CD14-positive monocyte (primary cell): ENCODE measurements around the gene HCAR1. TPM values are rescaled to one million over a fixed set of nuclear protein-coding genes. Genes with fewer than 3 reads are reported as not detected.
A peak's percentile ranks its signal among the peaks of the same experiment; 100 is the strongest.
"Not testable (repeated sequence)": the region's sequence is repeated elsewhere in the genome, so short reads cannot be mapped to it uniquely, and the experiment has no call there.

Experiments used
- DNase-seq, 3 donors: peaks; one replicate each; pipeline ENCODE4 v3.0.0-alpha.2; 2011 to 2022
- H2AFZ ChIP-seq: 2 replicates; pipeline ENCODE4 v1.6.0; 2012; ENCODE audit warnings: mild to moderate bottlenecking, low read depth, low read length, inconsistent platforms; ENCODE audit not compliant: insufficient read depth, poor library complexity, severe bottlenecking
- H3K27ac ChIP-seq, 2 donors: 1 replicate in 1 of 2; 2 replicates in 1 of 2; pipeline ENCODE4 v1.5.1; 2012 to 2013; ENCODE audit warnings: low read length in 2 of 2, control low read depth in 1 of 2, inconsistent platforms in 1 of 2, low read depth in 1 of 2, mild to moderate bottlenecking in 1 of 2
- H3K27me3 ChIP-seq, 2 donors: one replicate each; pipeline versions ENCODE4 v1.6.0 to v1.6.1; 2011 to 2013; ENCODE audit warnings: low read length in 2 of 2; ENCODE audit not compliant: control insufficient read depth in 2 of 2, insufficient read depth in 2 of 2
- H3K36me3 ChIP-seq, 2 donors: replicated peaks in 1 of 2; 1 replicate in 1 of 2; 2 replicates in 1 of 2; pipeline versions ENCODE4 v1.5.1 to v1.6.1; 2012 to 2013; ENCODE audit warnings: low read length in 2 of 2, control low read depth in 1 of 2, inconsistent platforms in 1 of 2, mild to moderate bottlenecking in 1 of 2; ENCODE audit not compliant: insufficient read depth in 2 of 2, control insufficient read depth in 1 of 2
- H3K4me1 ChIP-seq, 2 donors: 1 replicate in 1 of 2; 2 replicates in 1 of 2; pipeline versions ENCODE4 v1.5.1 to v1.6.1; 2012 to 2013; ENCODE audit warnings: low read length in 2 of 2, control low read depth in 1 of 2, inconsistent platforms in 1 of 2, mild to moderate bottlenecking in 1 of 2, moderate library complexity in 1 of 2; ENCODE audit not compliant: insufficient read depth in 2 of 2, control insufficient read depth in 1 of 2
- H3K4me2 ChIP-seq: replicated peaks from 2 replicates; pipeline ENCODE3; 2012; ENCODE audit warnings: low read length, moderate library complexity, mild to moderate bottlenecking; ENCODE audit not compliant: poor library complexity, severe bottlenecking; ENCODE audit errors: extremely low read depth
- H3K4me3 ChIP-seq, 3 experiments: fragments of 200-600 bp in 1 of 3; sonication (generic) in 1 of 3; replicated peaks in 1 of 3; 1 replicate in 2 of 3; 2 replicates in 1 of 3; pipeline ENCODE4 v1.5.1; 2011 to 2013; ENCODE audit warnings: low read length in 3 of 3, mild to moderate bottlenecking in 3 of 3, control low read depth in 2 of 3, low read depth in 2 of 3, inconsistent platforms in 1 of 3, moderate library complexity in 1 of 3
- H3K79me2 ChIP-seq: 2 replicates; pipeline ENCODE4 v1.6.0; 2012; ENCODE audit warnings: mild to moderate bottlenecking, control low read depth, inconsistent platforms, low read length, moderate library complexity; ENCODE audit not compliant: insufficient read depth
- H3K9ac ChIP-seq: 2 replicates; pipeline ENCODE4 v1.6.0; 2017; ENCODE audit warnings: low read length, mild to moderate bottlenecking; ENCODE audit not compliant: insufficient read depth, poor library complexity, severe bottlenecking
- H3K9me3 ChIP-seq, 2 donors: replicated peaks in 1 of 2; 1 replicate in 1 of 2; 2 replicates in 1 of 2; pipeline versions ENCODE4 v1.5.1 to v1.6.1; 2012 to 2013; ENCODE audit warnings: low read length in 2 of 2, control low read depth in 1 of 2; ENCODE audit not compliant: control insufficient read depth in 1 of 2, insufficient read depth in 1 of 2
- H4K20me1 ChIP-seq: 2 replicates; pipeline ENCODE4 v1.6.0; 2012; ENCODE audit warnings: mild to moderate bottlenecking, low read length, control low read depth, moderate library complexity; ENCODE audit not compliant: insufficient read depth
- H3K27ac Mint-ChIP-seq, 7 donors: one replicate each; pipeline ENCODE4 v1.8.0; 2020; ENCODE audit warnings: mild to moderate bottlenecking in 7 of 7, mixed read lengths in 7 of 7, moderate library complexity in 6 of 7, inconsistent platforms in 2 of 7
- H3K27me3 Mint-ChIP-seq, 3 donors: one replicate each; pipeline ENCODE4 v1.8.0; 2021 to 2022; ENCODE audit warnings: low read depth in 3 of 3, mild to moderate bottlenecking in 3 of 3, mixed read lengths in 3 of 3, moderate library complexity in 3 of 3, inconsistent platforms in 1 of 3
- H3K36me3 Mint-ChIP-seq, 2 donors: one replicate each; pipeline ENCODE4 v1.8.0; 2020; ENCODE audit warnings: mixed read lengths in 2 of 2, inconsistent platforms in 1 of 2, mild to moderate bottlenecking in 1 of 2
- H3K4me1 Mint-ChIP-seq: one replicate; pipeline ENCODE4 v1.8.0; 2020; ENCODE audit warnings: mild to moderate bottlenecking, mixed read lengths
- H3K4me3 Mint-ChIP-seq, 2 donors: one replicate each; pipeline ENCODE4 v1.8.0; 2020; ENCODE audit warnings: mild to moderate bottlenecking in 2 of 2, mixed read lengths in 2 of 2, moderate library complexity in 1 of 2
- H3K9me3 Mint-ChIP-seq, 7 donors: one replicate each; pipeline ENCODE4 v1.8.0; 2020 to 2022; ENCODE audit warnings: mixed read lengths in 7 of 7, mild to moderate bottlenecking in 6 of 7, moderate library complexity in 6 of 7, inconsistent platforms in 2 of 7
- CTCF ChIP-seq: fragments of 200-600 bp; IDR thresholded peaks from one replicate; pipeline ENCODE4 v1.8.0; 2022; ENCODE audit warnings: antibody characterized with exemption, mild to moderate bottlenecking
- WGBS: methylation state at CpG from one replicate; pipeline ENCODE4 v1.1.5; 2013; ENCODE audit warnings: missing lambda C conversion rate; ENCODE audit not compliant: insufficient coverage; 5-methylcytosine and 5-hydroxymethylcytosine counted together
- intact Hi-C, 2 donors: fragments of 100-400 bp; cut with micrococcal nuclease; formaldehyde crosslinking; loops; one replicate each; pipeline versions ENCODE4 v1.15.0 to v1.15.1; 2023
- polyA plus RNA-seq, 3 donors: library from polyadenylated mRNA; depleted of rRNA in 1 of 3; unstranded in 2 of 3; stranded (reverse) in 1 of 3; fragments of 300-500 nt in 2 of 3; fragments of >200 nt in 1 of 3; fragmentation: Illumina TruSeq in 2 of 3; gene quantifications; 1 replicate in 2 of 3; 2 replicates in 1 of 3; pipeline ENCODE4 v1.2.3, GENCODE V29; 2012 to 2021

Gene HCAR1
- polyA plus RNA-seq, 3 donors, result not detected

DNA sequence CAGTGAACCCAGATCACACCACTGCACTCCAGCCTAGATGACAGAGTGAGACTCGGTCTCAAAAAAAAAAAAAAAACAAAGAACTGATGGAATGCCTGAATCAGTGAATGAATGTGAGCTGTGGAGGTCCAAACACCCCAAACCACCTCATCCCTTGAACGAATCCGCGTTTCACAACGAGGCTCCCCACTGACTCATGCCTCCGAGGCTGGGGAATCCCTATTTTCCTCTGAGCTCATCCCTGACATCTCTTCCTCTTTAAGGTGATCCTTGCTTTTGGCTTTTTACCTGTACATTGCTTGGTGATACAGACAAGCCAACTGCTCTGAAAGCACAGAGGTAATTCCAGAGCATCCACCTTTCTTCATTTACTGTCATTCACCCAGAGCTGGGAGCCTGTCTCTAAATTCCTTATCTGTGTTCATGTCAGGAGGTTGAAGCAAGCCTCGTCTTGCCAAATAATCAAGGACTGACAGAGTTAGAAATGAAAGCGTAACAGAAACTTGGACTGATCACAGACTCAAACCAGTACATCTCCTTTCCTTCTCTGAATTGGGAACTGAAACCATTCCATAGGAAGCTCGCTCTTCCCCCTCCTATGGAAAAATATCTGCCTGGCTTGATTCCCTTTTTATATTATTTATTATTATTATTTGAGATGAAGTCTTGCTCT, 30.5 kb downstream of the HCAR1 start:
- H2AFZ ChIP-seq, H3K27me3 Mint-ChIP-seq, H3K27me3 ChIP-seq, H3K4me3 ChIP-seq, H3K4me3 Mint-ChIP-seq, H3K9ac ChIP-seq, H3K4me2 ChIP-seq, H3K36me3 ChIP-seq, H4K20me1 ChIP-seq, H3K9me3 ChIP-seq, H3K36me3 Mint-ChIP-seq, H3K79me2 ChIP-seq, DNase-seq, H3K9me3 Mint-ChIP-seq: not testable (repeated sequence)
- Histone ChIP-seq H3K27ac (peak overlapping the region in 1 of 2 donors; percentile 38), H3K4me1 (peaks cover 34 to 35% of the 10 kb centered on the region in 2 donors)
- WGBS, result no CpG with 5 or more reads among the region's 9 CpGs
- intact Hi-C loops, result loop anchor here in 1 of 2 donors (5.0 kb wide), 1 partner anchor 53 kb away; no protein-coding TSS in a partner anchor
- Mint-ChIP-seq H3K4me1 (peaks cover 44% of the 10 kb centered on the region), H3K27ac (peak overlapping the region in 6 of 7 donors; percentile 26 to 90 (median 84))

DNA sequence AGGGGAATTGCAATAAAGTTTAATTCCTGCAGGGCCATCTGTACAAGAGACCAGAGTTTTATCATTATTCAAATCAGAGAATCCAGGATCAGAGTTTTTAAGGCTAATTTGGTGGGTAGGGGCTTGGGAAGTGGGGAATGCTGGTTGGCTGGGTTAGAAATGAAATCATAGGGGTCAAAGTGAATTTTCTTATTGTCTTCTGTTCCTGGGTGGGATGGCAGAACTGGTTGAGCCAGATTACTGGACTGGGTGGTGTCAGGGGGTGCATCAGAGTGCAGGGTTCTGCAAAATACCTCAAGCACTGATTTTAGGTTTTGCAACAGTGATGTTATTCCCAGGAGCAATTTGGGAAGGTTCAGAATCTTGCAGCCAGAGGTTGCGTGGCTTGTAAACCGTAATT, 33.7 kb downstream of the HCAR1 start:
- H4K20me1 ChIP-seq, H3K79me2 ChIP-seq, H3K27ac ChIP-seq, intact Hi-C loops, H3K36me3 ChIP-seq, DNase-seq, H3K4me3 ChIP-seq, H2AFZ ChIP-seq, H3K27me3 Mint-ChIP-seq, H3K27ac Mint-ChIP-seq, H3K9me3 ChIP-seq, H3K4me2 ChIP-seq, H3K9ac ChIP-seq, H3K27me3 ChIP-seq, H3K36me3 Mint-ChIP-seq, H3K9me3 Mint-ChIP-seq: not testable (repeated sequence)
- WGBS, result no CpG with 5 or more reads among the region's 2 CpGs
- H3K4me1 ChIP-seq, result peaks cover 12 to 19% of the 10 kb centered on the region in 2 donors
- H3K4me3 Mint-ChIP-seq, result peak overlapping the region in 1 of 2 donors; percentile 30
- peaks cover 25% of the 10 kb centered on the region for H3K4me1 Mint-ChIP-seq

- WGBS, result no CpG with 5 or more reads among the region's 3 CpGs
- Histone ChIP-seq H3K9ac (no peak overlapping the region), H3K79me2 (no peaks in the 10 kb centered on the region), H3K27me3 (no peaks in the 10 kb centered on the region), H3K4me1 (no peaks in the 10 kb centered on the region), H3K36me3 (no peaks in the 10 kb centered on the region), H2AFZ (peak overlapping the region; percentile 24), H3K27ac (no peak overlapping the region), H3K4me3 (no peak overlapping the region), H3K4me2 (peak overlapping the region; percentile 13), H4K20me1 (no peaks in the 10 kb centered on the region), H3K9me3 (no peaks in the 10 kb centered on the region)
- no peak for TF ChIP-seq CTCF
- DNase-seq, result no peak
- Mint-ChIP-seq H3K27me3 (peaks cover 0 to 8% (median 0%) of the 10 kb centered on the region in 3 donors), H3K4me3 (no peak overlapping the region), H3K9me3 (no peaks in the 10 kb centered on the region), H3K4me1 (peaks cover 7% of the 10 kb centered on the region), H3K27ac (peak overlapping the region in 2 of 7 donors; percentile 43), H3K36me3 (no peaks in the 10 kb centered on the region)
- intact Hi-C loops, result no loop called here
Measured at GRCh38 chr12:122691566-122691965, 39.1 kb downstream of the HCAR1 start.
